ENCODE data around the gene GDPD4.

GRCh38 chr11:77179048-77179447 is 122.4 kb downstream of the GDPD4 start:
- no peak for TF ChIP-seq POLR2AphosphoS5 (IDR thresholded peaks at IDR 0.05)
- TF ChIP-seq, protein P1, sequence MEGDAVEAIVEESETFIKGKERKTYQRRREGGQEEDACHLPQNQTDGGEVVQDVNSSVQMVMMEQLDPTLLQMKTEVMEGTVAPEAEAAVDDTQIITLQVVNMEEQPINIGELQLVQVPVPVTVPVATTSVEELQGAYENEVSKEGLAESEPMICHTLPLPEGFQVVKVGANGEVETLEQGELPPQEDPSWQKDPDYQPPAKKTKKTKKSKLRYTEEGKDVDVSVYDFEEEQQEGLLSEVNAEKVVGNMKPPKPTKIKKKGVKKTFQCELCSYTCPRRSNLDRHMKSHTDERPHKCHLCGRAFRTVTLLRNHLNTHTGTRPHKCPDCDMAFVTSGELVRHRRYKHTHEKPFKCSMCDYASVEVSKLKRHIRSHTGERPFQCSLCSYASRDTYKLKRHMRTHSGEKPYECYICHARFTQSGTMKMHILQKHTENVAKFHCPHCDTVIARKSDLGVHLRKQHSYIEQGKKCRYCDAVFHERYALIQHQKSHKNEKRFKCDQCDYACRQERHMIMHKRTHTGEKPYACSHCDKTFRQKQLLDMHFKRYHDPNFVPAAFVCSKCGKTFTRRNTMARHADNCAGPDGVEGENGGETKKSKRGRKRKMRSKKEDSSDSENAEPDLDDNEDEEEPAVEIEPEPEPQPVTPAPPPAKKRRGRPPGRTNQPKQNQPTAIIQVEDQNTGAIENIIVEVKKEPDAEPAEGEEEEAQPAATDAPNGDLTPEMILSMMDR (IDR thresholded peaks at IDR 0.05) = no peak
- TF ChIP-seq EP300 (IDR thresholded peaks at IDR 0.05) = no peak

All from esophagus muscularis mucosa (tissue), 4 donors.